ENCODE results near the gene TMEM145. TPM values are rescaled to one million over a fixed set of nuclear protein-coding genes. Genes with fewer than 3 reads are reported as not detected.

The TMEM145 gene
- total RNA-seq, 6 experiments from 2014 or later: 0.10 to 0.16 (median 0.12) TPM; not detected in 3

DNA sequence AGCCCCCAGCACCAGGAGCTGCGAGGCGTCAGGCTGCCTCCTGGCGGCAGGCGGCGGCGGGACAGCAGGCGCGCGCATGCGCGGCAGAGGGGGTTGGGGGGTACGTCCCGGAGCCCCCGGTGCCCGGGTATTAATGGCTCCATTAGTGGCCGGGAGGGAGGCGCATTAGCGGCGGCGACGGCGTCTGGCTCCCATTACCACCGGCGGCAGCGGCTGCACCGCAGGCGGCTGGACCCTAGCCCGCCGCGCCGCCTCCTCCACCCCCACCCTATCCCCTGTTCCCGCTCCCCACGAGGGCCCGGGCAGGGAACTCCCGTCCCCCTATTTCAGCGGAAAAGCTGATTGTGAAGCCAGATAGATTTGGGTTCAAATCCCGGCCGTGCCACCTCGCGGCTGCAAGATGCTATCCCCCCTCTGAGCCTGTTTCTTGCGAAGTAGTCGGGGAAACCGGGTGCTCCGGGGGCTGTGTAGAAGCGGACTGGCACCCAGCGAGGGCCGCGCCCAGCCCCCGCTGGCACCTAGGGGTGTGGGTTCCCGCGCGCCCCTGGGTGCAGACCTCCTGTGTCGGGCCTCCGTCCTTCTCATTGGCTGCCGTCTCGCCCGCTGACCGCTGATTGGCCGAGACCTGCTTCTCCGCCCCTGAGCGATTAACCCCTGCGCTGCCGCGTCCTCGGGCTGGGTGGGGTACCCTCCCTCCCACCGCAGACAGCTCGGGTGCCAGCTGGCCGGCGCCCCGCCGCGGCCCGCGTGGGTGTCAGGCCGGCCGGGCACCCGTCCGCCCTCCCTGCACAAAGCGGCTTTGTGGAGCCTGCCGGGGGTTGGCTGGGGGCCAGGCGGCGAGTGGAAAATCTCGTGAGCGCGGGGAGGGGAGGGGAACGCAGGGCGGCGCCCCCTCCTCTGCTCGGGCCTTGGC, 33.0 kb upstream of the TMEM145 start:
- peak overlapping the region; percentile 66 to 87 (median 78) for H3K27ac ChIP-seq
- peak overlapping the region; percentile 73 to 82 (median 76) for H3K4me3 ChIP-seq
- DNase-seq (peak; percentile 89 to 91 (median 90)), ATAC-seq (peak; percentile 46 to 64 (median 56))
- peaks cover 0 to 50% (median 19%) of the 10 kb centered on the region in 4 donors for H3K4me1 ChIP-seq
- TF ChIP-seq POLR2A (IDR thresholded peaks at IDR 0.05): peak; percentile 55
- TF ChIP-seq, protein P1, sequence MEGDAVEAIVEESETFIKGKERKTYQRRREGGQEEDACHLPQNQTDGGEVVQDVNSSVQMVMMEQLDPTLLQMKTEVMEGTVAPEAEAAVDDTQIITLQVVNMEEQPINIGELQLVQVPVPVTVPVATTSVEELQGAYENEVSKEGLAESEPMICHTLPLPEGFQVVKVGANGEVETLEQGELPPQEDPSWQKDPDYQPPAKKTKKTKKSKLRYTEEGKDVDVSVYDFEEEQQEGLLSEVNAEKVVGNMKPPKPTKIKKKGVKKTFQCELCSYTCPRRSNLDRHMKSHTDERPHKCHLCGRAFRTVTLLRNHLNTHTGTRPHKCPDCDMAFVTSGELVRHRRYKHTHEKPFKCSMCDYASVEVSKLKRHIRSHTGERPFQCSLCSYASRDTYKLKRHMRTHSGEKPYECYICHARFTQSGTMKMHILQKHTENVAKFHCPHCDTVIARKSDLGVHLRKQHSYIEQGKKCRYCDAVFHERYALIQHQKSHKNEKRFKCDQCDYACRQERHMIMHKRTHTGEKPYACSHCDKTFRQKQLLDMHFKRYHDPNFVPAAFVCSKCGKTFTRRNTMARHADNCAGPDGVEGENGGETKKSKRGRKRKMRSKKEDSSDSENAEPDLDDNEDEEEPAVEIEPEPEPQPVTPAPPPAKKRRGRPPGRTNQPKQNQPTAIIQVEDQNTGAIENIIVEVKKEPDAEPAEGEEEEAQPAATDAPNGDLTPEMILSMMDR (IDR thresholded peaks at IDR 0.05): peak; percentile 86 to 94 (median 89)
- no peaks in the 10 kb centered on the region for H3K36me3 ChIP-seq
- 0% methylated on average over 24 of the region's 89 CpGs for WGBS (ENCODE audit: insufficient coverage, low coverage, low lambda C conversion rate, missing lambda C conversion rate)
- H3K9me3 ChIP-seq: no peaks in the 10 kb centered on the region
- intact Hi-C loops (cut with DNase I): no loop called here
- H3K27me3 ChIP-seq: no peaks in the 10 kb centered on the region

DNA sequence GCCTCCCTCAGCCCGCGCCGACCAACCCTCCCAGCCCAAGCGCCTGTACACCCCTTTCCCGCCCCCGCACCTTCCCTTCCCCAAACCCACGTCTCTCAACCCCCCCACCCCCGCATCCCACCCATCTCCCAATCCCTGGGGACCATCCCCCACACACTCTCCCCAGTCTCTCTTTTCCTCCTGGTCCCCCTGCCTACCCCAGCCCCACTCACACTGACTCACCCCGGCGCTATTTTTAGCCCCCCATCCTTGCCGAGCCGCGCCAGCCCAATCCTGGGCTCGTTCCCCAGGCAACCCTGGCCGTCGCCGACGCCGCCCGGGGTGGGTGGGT, 32.3 kb upstream of the TMEM145 start:
- Histone ChIP-seq H3K27me3 (no peaks in the 10 kb centered on the region), H3K36me3 (no peaks in the 10 kb centered on the region), H3K4me3 (peak overlapping the region; percentile 73 to 82 (median 76)), H3K27ac (peak overlapping the region; percentile 66 to 87 (median 78)), H3K9me3 (no peaks in the 10 kb centered on the region), H3K4me1 (peaks cover 0 to 55% (median 22%) of the 10 kb centered on the region in 4 donors)
- DNase-seq (no peak), ATAC-seq (no peak)
- TF ChIP-seq POLR2A (IDR thresholded peaks at IDR 0.05): no peak
- TF ChIP-seq, protein P1 (IDR thresholded peaks at IDR 0.05): no peak
- WGBS (ENCODE audit: insufficient coverage, low coverage, low lambda C conversion rate, missing lambda C conversion rate): 8% methylated on average over 19 of the region's 20 CpGs
- intact Hi-C loops (cut with DNase I): no loop called here

DNA sequence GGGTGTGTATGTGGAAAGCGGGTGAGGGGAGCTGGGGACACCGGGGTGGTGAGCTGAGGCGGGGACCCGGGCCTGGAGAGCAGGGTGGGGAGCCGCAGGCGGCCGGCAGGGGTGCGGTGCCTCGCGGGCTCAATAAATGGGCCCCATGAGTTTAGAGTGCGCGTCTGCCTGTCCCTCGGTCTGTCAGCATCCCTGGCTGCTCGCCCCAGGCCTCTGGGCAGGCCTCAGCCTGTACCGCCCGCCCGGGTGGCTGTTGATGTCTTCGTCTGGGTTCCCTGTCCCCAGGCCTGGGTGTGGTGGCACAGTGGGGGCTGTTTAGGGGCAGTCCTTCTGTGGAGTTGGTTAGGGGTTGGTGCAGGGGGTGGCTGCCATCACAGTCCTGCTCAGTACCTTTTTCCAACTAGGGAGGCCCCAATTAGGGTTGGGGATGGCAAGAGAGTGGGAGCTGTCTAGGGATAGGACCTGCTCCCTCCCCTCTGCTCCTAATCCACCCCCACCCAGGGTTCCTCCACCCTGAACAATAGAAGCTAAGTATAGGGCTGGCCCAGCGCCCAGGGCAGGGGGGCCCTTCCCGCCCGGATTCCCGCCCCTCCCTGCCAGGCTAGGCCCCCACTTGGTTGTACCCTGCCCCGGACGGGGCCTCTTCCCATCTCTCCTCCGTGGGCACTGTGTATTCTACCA, 31.8 kb upstream of the TMEM145 start:
- no peaks in the 10 kb centered on the region for H3K27me3 ChIP-seq
- DNase-seq (peak; percentile 50 to 62 (median 55)), ATAC-seq (no peak)
- intact Hi-C loops (cut with DNase I): no loop called here
- H3K4me1 ChIP-seq: peaks cover 0 to 60% (median 23%) of the 10 kb centered on the region in 4 donors
- peak overlapping the region in 1 of 3 donors; percentile 82 for H3K4me3 ChIP-seq
- 39% methylated on average over 17 of the region's 25 CpGs for WGBS (ENCODE audit: insufficient coverage, low coverage, low lambda C conversion rate, missing lambda C conversion rate)
- no peaks in the 10 kb centered on the region for H3K36me3 ChIP-seq
- peak overlapping the region; percentile 66 to 78 (median 78) for H3K27ac ChIP-seq
- TF ChIP-seq POLR2A (IDR thresholded peaks at IDR 0.05): no peak
- no peaks in the 10 kb centered on the region for H3K9me3 ChIP-seq

DNA sequence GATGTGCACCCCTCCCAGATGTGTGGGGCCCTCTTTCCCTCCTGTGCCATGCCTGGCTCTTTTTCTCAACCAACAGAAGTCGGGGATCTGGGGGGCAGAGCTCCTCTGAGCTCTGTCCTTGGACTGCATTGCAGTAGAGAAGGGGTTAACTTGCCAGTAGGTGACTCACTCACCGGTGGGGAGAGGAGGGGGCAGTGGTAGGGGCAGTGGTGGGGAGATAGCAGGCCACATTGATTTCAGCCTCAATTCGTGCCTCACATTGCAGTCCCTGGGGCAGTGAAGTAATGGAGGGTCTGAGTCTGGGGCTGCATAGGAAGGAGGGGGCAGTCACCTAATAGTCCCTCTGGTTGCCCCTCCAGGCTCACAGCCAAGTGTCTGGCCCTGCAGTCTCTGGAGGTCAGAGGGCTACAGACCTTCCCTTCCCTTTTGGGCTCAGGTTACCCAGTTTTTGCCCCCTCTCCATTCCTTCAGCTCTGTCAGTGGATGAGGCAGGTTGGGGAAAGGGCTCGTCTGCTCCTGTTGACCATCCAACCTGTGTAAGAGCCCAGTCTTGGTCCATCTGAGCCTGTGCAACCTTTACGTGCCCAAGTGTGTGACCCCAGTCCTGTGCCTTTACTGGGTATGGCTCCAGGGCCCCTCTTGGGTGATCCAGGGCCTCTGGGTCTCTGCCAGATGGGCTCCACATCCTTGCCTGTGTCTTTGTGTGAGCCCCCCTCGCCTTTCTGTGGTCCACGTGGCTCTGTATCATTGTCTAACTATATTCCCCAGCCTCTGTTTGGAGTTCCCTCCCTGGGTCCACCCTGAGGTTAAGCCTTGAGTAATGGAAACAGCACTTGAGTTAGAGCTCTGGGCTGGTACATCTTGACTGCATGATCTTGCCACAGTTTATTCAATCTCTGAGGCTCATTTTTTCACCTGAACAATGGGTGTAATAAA, 31.0 kb upstream of the TMEM145 start:
- Histone ChIP-seq H3K27me3 (no peaks in the 10 kb centered on the region), H3K9me3 (no peaks in the 10 kb centered on the region), H3K27ac (peak overlapping the region; percentile 6 to 90 (median 78)), H3K4me3 (no peak overlapping the region), H3K36me3 (peaks cover 0 to 3% (median 0%) of the 10 kb centered on the region in 4 donors), H3K4me1 (peaks cover 0 to 60% (median 23%) of the 10 kb centered on the region in 4 donors)
- intact Hi-C loops (cut with DNase I): no loop called here
- TF ChIP-seq, protein P1 (IDR thresholded peaks at IDR 0.05): no peak
- TF ChIP-seq POLR2A (IDR thresholded peaks at IDR 0.05): no peak
- 42% methylated on average over 5 of the region's 7 CpGs for WGBS (ENCODE audit: insufficient coverage, low coverage, low lambda C conversion rate, missing lambda C conversion rate)
- DNase-seq (peak in 2 of 3 donors; percentile 36 to 49), ATAC-seq (no peak)
